ENCODE results near the gene PRKG1. TPM values are rescaled to one million over a fixed set of nuclear protein-coding genes. Genes with fewer than 3 reads are reported as not detected.

The PRKG1 gene
- total and polyA plus RNA-seq, 2 donors (not counting 1 experiment from before 2014, with no cell fraction given): not detected

GRCh38 chr10:51487576-51487975 is 413.3 kb downstream of the PRKG1 start:
- Histone ChIP-seq H3K9me3 (ENCODE audit: control extremely low read depth in 1 of 3, control insufficient read depth in 2 of 3, insufficient read depth in 1 of 3, low read length in 2 of 3) (no peaks in the 10 kb centered on the region), H3K36me3 (replicated peaks in 1 of 2; ENCODE audit: control extremely low read depth in 1 of 2, control insufficient read depth in 1 of 2, extremely low read depth in 1 of 2, insufficient read depth in 2 of 2, low read length in 1 of 2) (no peaks in the 10 kb centered on the region), H3K27ac (ENCODE audit: low read length in 2 of 2) (no peak overlapping the region), H2AFZ (ENCODE audit: insufficient read depth, low read depth, low read length, poor library complexity, severe bottlenecking) (no peak overlapping the region), H3K4me1 (ENCODE audit: control insufficient read depth in 2 of 2, insufficient read depth in 2 of 2, low read length in 2 of 2) (no peaks in the 10 kb centered on the region), H3K4me3 (ENCODE audit: control extremely low read depth in 1 of 5, extremely low read depth in 1 of 5, insufficient read depth in 1 of 5, low read depth in 2 of 5, low read length in 4 of 5) (no peak overlapping the region), H3K9ac (ENCODE audit: low read length) (no peak overlapping the region), H3K4me2 (replicated peaks; ENCODE audit: low read depth, low read length, poor library complexity, severe bottlenecking) (no peak overlapping the region), H3K27me3 (replicated peaks in 1 of 4; ENCODE audit: control extremely low read depth in 1 of 4, control insufficient read depth in 3 of 4, insufficient read depth in 4 of 4, low read length in 3 of 4) (no peaks in the 10 kb centered on the region), H4K20me1 (ENCODE audit: control insufficient read depth, insufficient read depth, low read length, poor library complexity, severe bottlenecking) (no peaks in the 10 kb centered on the region), H3K79me2 (ENCODE audit: control insufficient read depth, insufficient read depth, low read length) (no peaks in the 10 kb centered on the region)
- intact Hi-C loops (cut with micrococcal nuclease): no loop called here
- Mint-ChIP-seq H3K27me3 (no peaks in the 10 kb centered on the region), H3K27ac (no peak overlapping the region), H3K4me3 (no peak overlapping the region), H3K9me3 (ENCODE audit: insufficient read depth) (no peaks in the 10 kb centered on the region), H3K4me1 (no peaks in the 10 kb centered on the region)
- no peak for ATAC-seq (ENCODE audit: low read depth)
- DNase-seq: no peak
- TF ChIP-seq CTCF (IDR thresholded peaks at IDR 0.05) (no peak), EZH2 (IDR thresholded peaks at IDR 0.05; ENCODE audit: borderline replicate concordance, insufficient read depth, low read depth, low read length, poor library complexity, severe bottlenecking) (no peak)
- ChIA-PET POLR2A (no interaction called here), CTCF (no interaction called here)
- 100% methylated on average over 2 of the region's 5 CpGs for WGBS (ENCODE audit: insufficient coverage)

- POLR2A ChIA-PET: no interaction called here
- no peak overlapping the region for H3K4me3 Mint-ChIP-seq
- Histone ChIP-seq H3K79me2 (ENCODE audit: control insufficient read depth, insufficient read depth, low read length) (no peaks in the 10 kb centered on the region), H4K20me1 (ENCODE audit: control insufficient read depth, insufficient read depth, low read length, poor library complexity, severe bottlenecking) (no peaks in the 10 kb centered on the region), H3K9me3 (ENCODE audit: control extremely low read depth in 1 of 3, control insufficient read depth in 2 of 3, insufficient read depth in 1 of 3, low read length in 2 of 3) (no peaks in the 10 kb centered on the region), H3K36me3 (replicated peaks in 1 of 2; ENCODE audit: control extremely low read depth in 1 of 2, control insufficient read depth in 1 of 2, extremely low read depth in 1 of 2, insufficient read depth in 2 of 2, low read length in 1 of 2) (no peaks in the 10 kb centered on the region), H3K4me3 (ENCODE audit: control extremely low read depth in 1 of 5, extremely low read depth in 1 of 5, insufficient read depth in 1 of 5, low read depth in 2 of 5, low read length in 4 of 5) (no peak overlapping the region), H3K4me2 (replicated peaks; ENCODE audit: low read depth, low read length, poor library complexity, severe bottlenecking) (no peak overlapping the region), H3K27ac (ENCODE audit: low read length in 2 of 2) (no peak overlapping the region), H3K4me1 (ENCODE audit: control insufficient read depth in 2 of 2, insufficient read depth in 2 of 2, low read length in 2 of 2) (no peaks in the 10 kb centered on the region), H3K27me3 (replicated peaks in 1 of 4; ENCODE audit: control extremely low read depth in 1 of 4, control insufficient read depth in 3 of 4, insufficient read depth in 4 of 4, low read length in 3 of 4) (no peaks in the 10 kb centered on the region), H3K9ac (ENCODE audit: low read length) (no peak overlapping the region), H2AFZ (ENCODE audit: insufficient read depth, low read depth, low read length, poor library complexity, severe bottlenecking) (no peak overlapping the region)
- H3K9me3 Mint-ChIP-seq (ENCODE audit: insufficient read depth): no peaks in the 10 kb centered on the region
- no peak for ATAC-seq (ENCODE audit: low read depth)
- intact Hi-C loops (cut with micrococcal nuclease): no loop called here
- H3K4me1 Mint-ChIP-seq: no peaks in the 10 kb centered on the region
- DNase-seq: no peak
- no peak for TF ChIP-seq EZH2 (IDR thresholded peaks at IDR 0.05; ENCODE audit: borderline replicate concordance, insufficient read depth, low read depth, low read length, poor library complexity, severe bottlenecking)
- TF ChIP-seq CTCF (IDR thresholded peaks at IDR 0.05): no peak
- WGBS (ENCODE audit: insufficient coverage): 86% methylated on average over 3 of the region's 5 CpGs
- no peak overlapping the region for H3K27ac Mint-ChIP-seq
- no peaks in the 10 kb centered on the region for H3K27me3 Mint-ChIP-seq
- CTCF ChIA-PET: no interaction called here
Observed at GRCh38 chr10:51488766-51489408, 414.6 kb downstream of the PRKG1 start.

Data from B cell (primary cell).